Breast epithelium (tissue), 3 donors: Measurements from ENCODE around the gene KRT6C.

Experiments
- CTCF ChIP-seq, 3 donors: fragments of 450-650 bp; IDR thresholded peaks; one replicate each; pipeline ENCODE4 v1.5.1; 2016 to 2017; ENCODE audit warnings: antibody characterized with exemption in 3 of 3, mild to moderate bottlenecking in 3 of 3, moderate library complexity in 3 of 3
- POLR2AphosphoS5 ChIP-seq, 3 donors: sonication (generic); formaldehyde crosslinking; IDR thresholded peaks; one replicate each; pipeline ENCODE4 v1.6.1; 2017; ENCODE audit warnings: antibody characterized with exemption in 3 of 3

- TF ChIP-seq CTCF (IDR thresholded peaks at IDR 0.05): no peak
- TF ChIP-seq POLR2AphosphoS5 (IDR thresholded peaks at IDR 0.05): no peak
Measured at GRCh38 chr12:52474212-52474611, 607 bp upstream of the KRT6C start.
